Measurements from ENCODE around the gene KRTAP12-2. TPM values are rescaled to one million over a fixed set of nuclear protein-coding genes. Genes with fewer than 3 reads are reported as not detected.

The KRTAP12-2 gene
- total RNA-seq, 1 experiment from 2014 or later: 1.8 TPM

GRCh38 chr21:44657635-44658540 is 8.8 kb downstream of the KRTAP12-2 start, which contains the start of gene KRTAP12-3:
Gene KRTAP12-3, plus strand, starts transcription at chr21:44657932. Its CDS starts 48 bp downstream, at chr21:44657980.
- DNase-seq (ENCODE audit: low spot score): no peak
- ChIA-PET CTCF (no interaction called here), POLR2A (ENCODE audit: low non-redundant PET) (no interaction called here)

GRCh38 chr21:44656868-44657267 is 9.9 kb downstream of the KRTAP12-2 start:
- TF ChIP-seq EZH2 (IDR thresholded peaks at IDR 0.05; ENCODE audit: borderline replicate concordance, low read depth, low read length, poor library complexity, severe bottlenecking) (no peak), CTCF (conservative IDR thresholded peaks at IDR 0.05; ENCODE audit: low read depth, low read length) (no peak)
- intact Hi-C loops (cut with micrococcal nuclease; ENCODE audit: unreplicated experiment): no loop called here
- Histone ChIP-seq H3K9me3 (ENCODE audit: low read depth, low read length, poor library complexity, severe bottlenecking) (no peaks in the 10 kb centered on the region), H3K27ac (ENCODE audit: low read depth, low read length, poor library complexity, severe bottlenecking) (no peak overlapping the region), H3K4me1 (ENCODE audit: insufficient read depth, low read length, poor library complexity, severe bottlenecking) (no peaks in the 10 kb centered on the region), H3K36me3 (ENCODE audit: insufficient read depth, low read length, poor library complexity, severe bottlenecking) (no peaks in the 10 kb centered on the region), H3K27me3 (replicated peaks; ENCODE audit: insufficient read depth, low read depth, low read length, poor library complexity) (no peaks in the 10 kb centered on the region), H3K4me3 (ENCODE audit: low read depth, low read length, poor library complexity, severe bottlenecking) (no peak overlapping the region)
- BruUV-seq (replicated peaks): no TSS peak
- ChIA-PET POLR2A (ENCODE audit: low non-redundant PET) (no interaction called here), CTCF (no interaction called here)
- no peak for DNase-seq (ENCODE audit: low spot score)

More at GRCh38 chr21:44657635-44658540, 8.8 kb downstream of the KRTAP12-2 start, which contains the start of gene KRTAP12-3:
- no peaks in the 10 kb centered on the region for H3K4me1 ChIP-seq (ENCODE audit: insufficient read depth, low read length, poor library complexity, severe bottlenecking)
- no peak within 1 kb of the TSS for H3K4me3 ChIP-seq (ENCODE audit: low read depth, low read length, poor library complexity, severe bottlenecking)
- intact Hi-C loops (cut with micrococcal nuclease; ENCODE audit: unreplicated experiment): no loop called here
- H3K27ac ChIP-seq (ENCODE audit: low read depth, low read length, poor library complexity, severe bottlenecking): no peak within 1 kb of the TSS
- no peaks in the 10 kb centered on the region for H3K27me3 ChIP-seq (replicated peaks; ENCODE audit: insufficient read depth, low read depth, low read length, poor library complexity)
- H3K36me3 ChIP-seq (ENCODE audit: insufficient read depth, low read length, poor library complexity, severe bottlenecking): no peaks in the 10 kb centered on the region
- BruUV-seq (replicated peaks): no TSS peak
- H3K9me3 ChIP-seq (ENCODE audit: low read depth, low read length, poor library complexity, severe bottlenecking): no peaks in the 10 kb centered on the region
- TF ChIP-seq EZH2 (IDR thresholded peaks at IDR 0.05; ENCODE audit: borderline replicate concordance, low read depth, low read length, poor library complexity, severe bottlenecking): no peak
- TF ChIP-seq CTCF (conservative IDR thresholded peaks at IDR 0.05; ENCODE audit: low read depth, low read length): no peak

GRCh38 chr21:44654576-44655175 is 12.1 kb downstream of the KRTAP12-2 start, which contains the start of gene KRTAP12-4:
Gene KRTAP12-4, minus strand, starts transcription at chr21:44654659. Its CDS starts 45 bp downstream, at chr21:44654614.
- H3K9me3 ChIP-seq (ENCODE audit: low read depth, low read length, poor library complexity, severe bottlenecking): no peaks in the 10 kb centered on the region
- BruUV-seq (replicated peaks): no TSS peak
- no peaks in the 10 kb centered on the region for H3K27me3 ChIP-seq (replicated peaks; ENCODE audit: insufficient read depth, low read depth, low read length, poor library complexity)
- no peak within 1 kb of the TSS for H3K4me3 ChIP-seq (ENCODE audit: low read depth, low read length, poor library complexity, severe bottlenecking)
- no peak for TF ChIP-seq CTCF (conservative IDR thresholded peaks at IDR 0.05; ENCODE audit: low read depth, low read length)
- TF ChIP-seq EZH2 (IDR thresholded peaks at IDR 0.05; ENCODE audit: borderline replicate concordance, low read depth, low read length, poor library complexity, severe bottlenecking): no peak
- ChIA-PET POLR2A (ENCODE audit: low non-redundant PET) (no interaction called here), CTCF (no interaction called here)
- H3K27ac ChIP-seq (ENCODE audit: low read depth, low read length, poor library complexity, severe bottlenecking): no peak within 1 kb of the TSS
- intact Hi-C loops (cut with micrococcal nuclease; ENCODE audit: unreplicated experiment): no loop called here
- H3K4me1 ChIP-seq (ENCODE audit: insufficient read depth, low read length, poor library complexity, severe bottlenecking): no peaks in the 10 kb centered on the region
- DNase-seq (ENCODE audit: low spot score): no peak
- no peaks in the 10 kb centered on the region for H3K36me3 ChIP-seq (ENCODE audit: insufficient read depth, low read length, poor library complexity, severe bottlenecking)

Data from A673 (cell line).